IPS-15b (cell line): Measurements from ENCODE around the gene PEX12.
"Not testable (repeated sequence)": the region's sequence is repeated elsewhere in the genome, so short reads cannot be mapped to it uniquely, and the experiment has no call there.

Experiments used
- H3K27me3 ChIP-seq: one replicate; pipeline ENCODE4 v1.6.1; 2013; ENCODE audit warnings: low read length; ENCODE audit not compliant: control insufficient read depth, insufficient read depth
- H3K36me3 ChIP-seq: one replicate; pipeline ENCODE4 v1.6.1; 2013; ENCODE audit warnings: low read length; ENCODE audit not compliant: control insufficient read depth, insufficient read depth
- H3K4me1 ChIP-seq: one replicate; pipeline ENCODE4 v1.6.1; 2013; ENCODE audit warnings: mild to moderate bottlenecking, low read length; ENCODE audit not compliant: control insufficient read depth, insufficient read depth
- H3K4me3 ChIP-seq: one replicate; pipeline ENCODE4 v1.5.1; 2013; ENCODE audit warnings: low read depth, low read length
- H3K9ac ChIP-seq: one replicate; pipeline ENCODE4 v1.6.1; 2013; ENCODE audit warnings: low read depth, mild to moderate bottlenecking, low read length
- H3K9me3 ChIP-seq: one replicate; pipeline ENCODE4 v1.6.1; 2013; ENCODE audit warnings: mild to moderate bottlenecking, low read length; ENCODE audit not compliant: control insufficient read depth, insufficient read depth

PEX12 gene

GRCh38 chr17:35569405-35569804 is 9.0 kb downstream of the PEX12 start:
- Histone ChIP-seq H3K4me3 (no peak overlapping the region), H3K4me1 (no peaks in the 10 kb centered on the region), H3K36me3 (no peaks in the 10 kb centered on the region), H3K27me3 (peaks cover 5% of the 10 kb centered on the region), H3K9me3 (no peaks in the 10 kb centered on the region), H3K9ac (no peak overlapping the region)

- Histone ChIP-seq H3K9me3 (no peaks in the 10 kb centered on the region), H3K9ac (peak overlapping the region; percentile 85), H3K27me3 (peaks cover 7% of the 10 kb centered on the region), H3K4me3 (peak overlapping the region; percentile 90), H3K4me1 (no peaks in the 10 kb centered on the region), H3K36me3 (no peaks in the 10 kb centered on the region)
These were observed 9.8 kb downstream of the PEX12 start for GRCh38 chr17:35568561-35568960.

GRCh38 chr17:35566968-35567367 is 11.4 kb downstream of the PEX12 start:
- Histone ChIP-seq H3K9me3 (no peaks in the 10 kb centered on the region), H3K4me3 (peak overlapping the region; percentile 90), H3K9ac (no peak overlapping the region), H3K36me3 (no peaks in the 10 kb centered on the region), H3K4me1 (no peaks in the 10 kb centered on the region), H3K27me3 (peaks cover 8% of the 10 kb centered on the region)

- not testable (repeated sequence) for H3K9me3 ChIP-seq, H3K4me3 ChIP-seq, H3K27me3 ChIP-seq, H3K36me3 ChIP-seq, H3K9ac ChIP-seq, H3K4me1 ChIP-seq
These were observed 15.2 kb downstream of the PEX12 start for GRCh38 chr17:35563181-35563580.

GRCh38 chr17:35560703-35561102 is 17.7 kb downstream of the PEX12 start, which contains the start of gene SLFN14:
Gene SLFN14, minus strand, starts transcription at chr17:35560819. Its CDS starts 2,757 bp downstream, at chr17:35558062.
- H3K36me3 ChIP-seq, result no peaks in the 10 kb centered on the region
- H3K9ac ChIP-seq, result no peak within 1 kb of the TSS
- peaks cover 10% of the 10 kb centered on the region for H3K27me3 ChIP-seq
- H3K4me3 ChIP-seq, result no peak within 1 kb of the TSS
- no peaks in the 10 kb centered on the region for H3K4me1 ChIP-seq
- no peaks in the 10 kb centered on the region for H3K9me3 ChIP-seq

- Histone ChIP-seq H3K27me3 (peaks cover 5% of the 10 kb centered on the region), H3K36me3 (no peaks in the 10 kb centered on the region), H3K4me3 (no peak overlapping the region), H3K4me1 (no peaks in the 10 kb centered on the region), H3K9me3 (no peaks in the 10 kb centered on the region), H3K9ac (no peak overlapping the region)
These were observed 18.7 kb downstream of the PEX12 start for GRCh38 chr17:35559495-35560210.

GRCh38 chr17:35557353-35557752 is 21.0 kb downstream of the PEX12 start:
- Histone ChIP-seq H3K9me3 (no peaks in the 10 kb centered on the region), H3K4me3 (no peak overlapping the region), H3K27me3 (peaks cover 2% of the 10 kb centered on the region), H3K4me1 (no peaks in the 10 kb centered on the region), H3K36me3 (no peaks in the 10 kb centered on the region), H3K9ac (no peak overlapping the region)

- Histone ChIP-seq H3K4me1 (no peaks in the 10 kb centered on the region), H3K9ac (no peak overlapping the region), H3K4me3 (no peak overlapping the region), H3K36me3 (no peaks in the 10 kb centered on the region), H3K9me3 (no peaks in the 10 kb centered on the region), H3K27me3 (peaks cover 4% of the 10 kb centered on the region)
These were observed 22.7 kb downstream of the PEX12 start for GRCh38 chr17:35555691-35556090.

GRCh38 chr17:35554668-35555067 is 23.7 kb downstream of the PEX12 start:
- Histone ChIP-seq H3K36me3 (no peaks in the 10 kb centered on the region), H3K4me1 (no peaks in the 10 kb centered on the region), H3K27me3 (peaks cover 2% of the 10 kb centered on the region), H3K9me3 (no peaks in the 10 kb centered on the region), H3K9ac (no peak overlapping the region), H3K4me3 (no peak overlapping the region)

GRCh38 chr17:35553310-35553709 is 25.1 kb downstream of the PEX12 start:
- Histone ChIP-seq H3K36me3 (no peaks in the 10 kb centered on the region), H3K27me3 (peaks cover 9% of the 10 kb centered on the region), H3K9ac (no peak overlapping the region), H3K9me3 (no peaks in the 10 kb centered on the region), H3K4me1 (no peaks in the 10 kb centered on the region), H3K4me3 (no peak overlapping the region)

- no peak overlapping the region for H3K9ac ChIP-seq
- H3K4me3 ChIP-seq, result no peak overlapping the region
- peaks cover 9% of the 10 kb centered on the region for H3K27me3 ChIP-seq
- H3K9me3 ChIP-seq, result no peaks in the 10 kb centered on the region
- H3K4me1 ChIP-seq, result no peaks in the 10 kb centered on the region
- H3K36me3 ChIP-seq, result no peaks in the 10 kb centered on the region
These were observed 29.4 kb downstream of the PEX12 start for GRCh38 chr17:35548978-35549377.

- H3K27me3 ChIP-seq, result peaks cover 9% of the 10 kb centered on the region
- no peak overlapping the region for H3K9ac ChIP-seq
- no peaks in the 10 kb centered on the region for H3K4me1 ChIP-seq
- H3K9me3 ChIP-seq, result no peaks in the 10 kb centered on the region
- H3K4me3 ChIP-seq, result no peak overlapping the region
- H3K36me3 ChIP-seq, result no peaks in the 10 kb centered on the region
These were observed 30.1 kb downstream of the PEX12 start for GRCh38 chr17:35548208-35548810.
